SH-SY5Y (cell line): ENCODE measurements around the gene VAV3.

Experiments
- GATA2 ChIP-seq: IDR thresholded peaks from 2 replicates; pipeline ENCODE4 v1.6.1; 2011; ENCODE audit warnings: mild to moderate bottlenecking, low read depth, low read length
- GATA3 ChIP-seq: IDR thresholded peaks from 2 replicates; pipeline ENCODE4 v1.6.1; 2011; ENCODE audit warnings: low read depth, mild to moderate bottlenecking, low read length, moderate library complexity

- TF ChIP-seq GATA3, result no peak
- TF ChIP-seq GATA2, result no peak
These were observed 292.0 kb downstream of the VAV3 start for GRCh38 chr1:107673006-107673405.
